K562 (cell line): ENCODE results near the gene KDM4F. TPM values are rescaled to one million over a fixed set of nuclear protein-coding genes. Genes with fewer than 3 reads are reported as not detected.

Source experiments
- ATAC-seq: fragments of 200-7000 bp; cut with Tn5 transposase; 3 replicates; pipeline ENCODE4 v1.9.1; 2020; ENCODE audit warnings: moderate library complexity
- BruUV-seq: library from RNA; stranded (reverse); fragments of 400-500 nt; replicated peaks from 2 replicates; lab custom pipeline; 2021; lab: Mats Ljungman, UMichigan
- CTCF ChIA-PET: fragments of 300-600 bp; formaldehyde crosslinking; extraction: SDS; loops from one replicate; lab custom pipeline; 2021; ENCODE audit warnings: low intra/inter-chr PET ratio; lab: Yijun Ruan, JAX
- POLR2A ChIA-PET: fragments of 300-600, 350-650 bp; sonication (Branson Sonifier 250); formaldehyde crosslinking; extraction: SDS; loops from one replicate; lab custom pipeline; 2021; ENCODE audit warnings: antibody characterized with exemption, inconsistent platforms; lab: Yijun Ruan, JAX
- DNase-seq, 4 experiments: peaks; one replicate each; pipeline versions ENCODE4 v3.0.0 to v3.0.0-alpha.2; 2011 to 2018; ENCODE audit warnings: low spot score in 3 of 4, mixed read lengths in 3 of 4; ENCODE audit errors: extremely low read depth in 1 of 4
- FAIRE-seq: peaks from 2 replicates; lab custom pipeline; 2011; peaks lifted over from hg19 to GRCh38; lab: Jason Lieb, UNC
- H2AFZ ChIP-seq: 2 replicates; pipeline ENCODE4 v1.6.0; 2011; ENCODE audit warnings: low read depth, low read length, control low read depth, inconsistent platforms
- H3K27ac ChIP-seq: fragments of 200-600 bp; 3 replicates; pipeline ENCODE4 v1.8.0; 2011; ENCODE audit warnings: low read depth, mild to moderate bottlenecking, control low read depth, inconsistent platforms, low read length, moderate library complexity, mixed read lengths; ENCODE audit errors: extremely low read depth
- H3K27me3 ChIP-seq, 2 experiments: fragments of 300-600 bp in 1 of 2; 2 replicates in 1 of 2; 3 replicates in 1 of 2; pipeline versions ENCODE4 v1.6.0 to v1.8.0; 2011; ENCODE audit warnings: inconsistent platforms in 2 of 2, low read length in 2 of 2, mild to moderate bottlenecking in 1 of 2, mixed read lengths in 1 of 2, moderate library complexity in 1 of 2; ENCODE audit not compliant: control insufficient read depth in 2 of 2, insufficient read depth in 2 of 2
- H3K36me3 ChIP-seq: fragments of 300-600 bp; 3 replicates; pipeline ENCODE4 v1.8.0; 2011; ENCODE audit warnings: mild to moderate bottlenecking, low read length, inconsistent platforms; ENCODE audit not compliant: control insufficient read depth, insufficient read depth
- H3K4me1 ChIP-seq, 2 experiments: fragments of 200-600 bp in 1 of 2; replicated peaks in 1 of 2; 2 replicates in 1 of 2; 3 replicates in 1 of 2; pipeline versions ENCODE4 v1.5.1 to v1.8.0; 2011; ENCODE audit warnings: inconsistent platforms in 2 of 2, low read length in 2 of 2, mild to moderate bottlenecking in 1 of 2, mixed read lengths in 1 of 2, moderate library complexity in 1 of 2; ENCODE audit not compliant: control insufficient read depth in 2 of 2, insufficient read depth in 2 of 2
- H3K4me2 ChIP-seq: 2 replicates; pipeline ENCODE4 v1.6.1; 2011; ENCODE audit warnings: low read length, control low read depth, inconsistent platforms, mixed read lengths; ENCODE audit not compliant: insufficient read depth
- H3K4me3 ChIP-seq: fragments of 200-600 bp; sonication (generic), shearing (Covaris generic); 2 replicates; pipeline ENCODE4 v1.5.1; 2016; ENCODE audit warnings: control low read depth, inconsistent platforms
- H3K79me2 ChIP-seq: fragments of 200-600 bp; 3 replicates; pipeline ENCODE4 v1.8.0; 2011; ENCODE audit warnings: low read length, inconsistent platforms; ENCODE audit not compliant: control insufficient read depth, insufficient read depth
- H3K9ac ChIP-seq, 2 experiments: 2 replicates each; pipeline versions ENCODE4 v1.6.0 to v1.6.1; 2011; ENCODE audit warnings: low read depth in 2 of 2, low read length in 2 of 2, control low read depth in 1 of 2, inconsistent platforms in 1 of 2, mild to moderate bottlenecking in 1 of 2, mixed read lengths in 1 of 2; ENCODE audit not compliant: insufficient read depth in 1 of 2
- H3K9me1 ChIP-seq: one replicate; pipeline ENCODE4 v1.6.0; 2011; ENCODE audit warnings: inconsistent platforms, mild to moderate bottlenecking, low read length, moderate library complexity; ENCODE audit not compliant: control insufficient read depth, insufficient read depth
- H3K9me3 ChIP-seq: replicated peaks from 2 replicates; pipeline ENCODE4 v1.5.1; 2011; ENCODE audit warnings: low read depth, low read length, inconsistent platforms; ENCODE audit not compliant: control insufficient read depth, insufficient read depth
- H4K20me1 ChIP-seq: replicated peaks from 2 replicates; pipeline ENCODE4 v1.6.1; 2011; ENCODE audit warnings: low read length, inconsistent platforms, mixed read lengths; ENCODE audit not compliant: control insufficient read depth, insufficient read depth
- ATF3 ChIP-seq, 2 experiments: fragments of 450-650 bp in 1 of 2; sonication (generic) in 1 of 2; formaldehyde crosslinking in 1 of 2; IDR thresholded peaks in 1 of 2; conservative IDR thresholded peaks in 1 of 2; 2 replicates each; pipeline versions ENCODE4 v1.6.1 to v1.8.1; 2016 to 2023; ENCODE audit warnings: mild to moderate bottlenecking in 2 of 2, moderate library complexity in 2 of 2, inconsistent platforms in 1 of 2, missing genetic modification reagents in 1 of 2
- BRF2 ChIP-seq: IDR thresholded peaks from 3 replicates; pipeline ENCODE4 v1.6.1; 2011; ENCODE audit warnings: borderline replicate concordance, mild to moderate bottlenecking; ENCODE audit not compliant: insufficient read length, insufficient read depth
- HSF4 ChIP-seq: fragments of 250-450 bp; sonication (Bioruptor Pico); IDR thresholded peaks from 2 replicates; pipeline ENCODE4 v2.1.2; 2022; ENCODE audit warnings: mild to moderate bottlenecking, moderate library complexity, borderline replicate concordance
- MAFF ChIP-seq: IDR thresholded peaks from 2 replicates; pipeline ENCODE4 v1.6.1; 2012; ENCODE audit warnings: low read length, improper control_type of control experiment
- MBD2 ChIP-seq: sonication (generic); IDR thresholded peaks from 2 replicates; pipeline ENCODE4 v1.6.1; 2016; ENCODE audit warnings: low read depth, borderline replicate concordance
- MCM7 ChIP-seq, 2 experiments: fragments of 450-650 bp; IDR thresholded peaks; 2 replicates each; pipeline ENCODE4 v1.6.1; 2016 to 2018
- MYC ChIP-seq, 2 experiments: fragments of 250-450 bp in 1 of 2; sonication (Bioruptor Pico) in 1 of 2; IDR thresholded peaks; 2 replicates each; pipeline versions ENCODE4 v1.5.1 to v1.6.1; 2012 to 2021; ENCODE audit warnings: low read depth in 2 of 2, borderline replicate concordance in 1 of 2, improper control_type of control experiment in 1 of 2, low read length in 1 of 2, mild to moderate bottlenecking in 1 of 2, moderate library complexity in 1 of 2
- NCOA2 ChIP-seq, 2 experiments: fragments of 450-650 bp; IDR thresholded peaks; 2 replicates each; pipeline ENCODE4 v1.6.1; 2018; ENCODE audit warnings: mild to moderate bottlenecking in 2 of 2, moderate library complexity in 1 of 2; ENCODE audit not compliant: partially characterized antibody in 2 of 2
- NELFE ChIP-seq: IDR thresholded peaks from 2 replicates; pipeline ENCODE4 v1.6.1; 2011; ENCODE audit warnings: mild to moderate bottlenecking; ENCODE audit not compliant: insufficient read depth, insufficient read length
- RB1 ChIP-seq: fragments of 450-650 bp; IDR thresholded peaks from 2 replicates; pipeline ENCODE4 v1.6.1; 2017; ENCODE audit warnings: low read depth, mild to moderate bottlenecking
- SIN3B ChIP-seq: fragments of 450-650 bp; IDR thresholded peaks from 2 replicates; pipeline ENCODE4 v1.6.1; 2017; ENCODE audit warnings: low read depth, mild to moderate bottlenecking, moderate library complexity
- SMARCA4 ChIP-seq: fragments of 450-650 bp; IDR thresholded peaks from 2 replicates; pipeline ENCODE4 v1.6.1; 2016
- STAG1 ChIP-seq: sonication (generic); formaldehyde crosslinking; IDR thresholded peaks from 2 replicates; pipeline ENCODE4 v1.5.0; 2020; ENCODE audit warnings: missing genetic modification reagents, borderline replicate concordance
- ZC3H8 ChIP-seq: fragments of 450-650 bp; IDR thresholded peaks from 2 replicates; pipeline ENCODE4 v1.6.1; 2017
- ZNF140 ChIP-seq: fragments of 250-450 bp; sonication (Bioruptor Pico); IDR thresholded peaks from 2 replicates; pipeline ENCODE4 v1.8.0; 2021; ENCODE audit warnings: moderate library complexity, mild to moderate bottlenecking, inconsistent platforms
- ZNF174 ChIP-seq: fragments of 250-450 bp; sonication (Bioruptor Pico); IDR thresholded peaks from 2 replicates; pipeline ENCODE4 v1.4.0; 2020; ENCODE audit warnings: mild to moderate bottlenecking
- ZNF224 ChIP-seq: sonication (generic); formaldehyde crosslinking; IDR thresholded peaks from 2 replicates; pipeline ENCODE4 v1.8.0; 2022; ENCODE audit warnings: mild to moderate bottlenecking, missing genetic modification reagents
- ZNF253 ChIP-seq: fragments of 250-450 bp; sonication (Bioruptor Pico); conservative IDR thresholded peaks from 2 replicates; pipeline ENCODE4 v1.6.1; 2021; ENCODE audit warnings: mild to moderate bottlenecking
- ZNF76 ChIP-seq: fragments of 250-450 bp; sonication (Bioruptor Pico); IDR thresholded peaks from 2 replicates; pipeline ENCODE4 v1.4.0; 2020; ENCODE audit warnings: mild to moderate bottlenecking, moderate library complexity, borderline replicate concordance
- ZNF764 ChIP-seq: fragments of 250-450 bp; sonication (Bioruptor Pico); IDR thresholded peaks from 2 replicates; pipeline ENCODE4 v1.4.0; 2020; ENCODE audit warnings: low read depth, mild to moderate bottlenecking, moderate library complexity
- WGBS: fragments of 100-300 bp; shearing (Covaris generic); methylation state at CpG from one replicate; pipeline ENCODE4 v1.1.6; 2016; ENCODE audit warnings: low coverage, mixed read lengths; ENCODE audit not compliant: insufficient coverage; ENCODE audit errors: missing lambda C conversion rate; 5-methylcytosine and 5-hydroxymethylcytosine counted together
- in situ Hi-C: fragments of 300-500 bp; cut with MboI; formaldehyde crosslinking; loops from 4 replicates; pipeline ENCODE4 v1.15.0; 2018; ENCODE audit warnings: inconsistent platforms, mixed read lengths
- intact Hi-C: fragments of 100-400 bp; cut with micrococcal nuclease; formaldehyde crosslinking; loops from 2 replicates; pipeline ENCODE4 v1.14.2; 2022
- polyA plus RNA-seq, 8 experiments: library from polyadenylated mRNA; depleted of rRNA in 4 of 8; stranded (reverse) in 5 of 8; unstranded in 3 of 8; fragments of >200 nt; fragmentation: Nextera tagmentation in 2 of 8; fragmentation: Illumina TruSeq in 1 of 8; extraction: Ambion mirVana in 2 of 8; extraction: Trizol in 1 of 8; gene quantifications; 2 replicates each; pipeline versions ENCODE4 v1.2.1 to v1.2.3, GENCODE V29; 2011 to 2014; ENCODE audit warnings: inconsistent platforms in 1 of 8, missing spikeins in 1 of 8
- total RNA-seq, 7 experiments: library from RNA; depleted of rRNA in 6 of 7; stranded (reverse); fragments of >200 nt in 6 of 7; fragmentation: Illumina TruSeq in 2 of 7; extraction: Trizol in 2 of 7; gene quantifications; 2 replicates each; pipeline versions ENCODE4 v1.2.1 to v1.2.3, GENCODE V29; 2011 to 2021; ENCODE audit warnings: low replicate concordance in 1 of 7

The KDM4F gene
- total and polyA plus RNA-seq, 9 of the 15 experiments (the other 6 are each of a cell fraction or from before 2014, with no cell fraction given), result not detected

- TF ChIP-seq ZNF253 (CRISPR knock-in tag) (no peak), ZNF174 (CRISPR knock-in tag) (no peak), HSF4 (CRISPR knock-in tag) (no peak), STAG1 (CRISPR knock-in tag) (no peak), NELFE (no peak), RB1 (no peak), ATF3 (IDR thresholded peaks at IDR 0.05) (peak; percentile 75), ATF3 (CRISPR knock-in tag; conservative IDR thresholded peaks at IDR 0.05) (no peak), MAFF (no peak)
Observed at GRCh38 chr11:95086151-95086550, 36.9 kb downstream of the KDM4F start (continued).

GRCh38 chr11:95086836-95087570 lies 37.8 kb downstream of the KDM4F start:
- ATAC-seq (no peak), DNase-seq (no peak), FAIRE-seq (no peak)
- POLR2A ChIA-PET, result no interaction called here
- Histone ChIP-seq H3K9me1 (no peaks in the 10 kb centered on the region), H4K20me1 (peaks cover 3% of the 10 kb centered on the region; the same call in 1 of the 2 replicates), H3K9ac (no peak overlapping the region), H3K4me1 (peaks cover 20 to 22% of the 10 kb centered on the region in 2 experiments), H3K4me3 (no peak overlapping the region), H3K9me3 (no peaks in the 10 kb centered on the region), H3K79me2 (peaks cover 15% of the 10 kb centered on the region; the same call in 2 of the 3 replicates), H3K36me3 (no peaks in the 10 kb centered on the region), H2AFZ (no peak overlapping the region), H3K27me3 (no peaks in the 10 kb centered on the region), H3K27ac (no peak overlapping the region), H3K4me2 (no peak overlapping the region)
- in situ Hi-C loops (no loop called here), intact Hi-C loops (no loop called here)
- CTCF ChIA-PET, result no interaction called here
- 25% methylated on average over 1 of the region's 1 CpG for WGBS
- no peak for TF ChIP-seq ZNF224 (CRISPR knock-in tag)
- no peak for TF ChIP-seq ZNF140 (CRISPR knock-in tag)
- TF ChIP-seq SIN3B, result no peak
- TF ChIP-seq SMARCA4, result no peak
- no peak for TF ChIP-seq BRF2
- TF ChIP-seq ZC3H8, result no peak
- TF ChIP-seq MCM7 (IDR thresholded peaks at IDR 0.05), result no peak
- no peak for TF ChIP-seq ZNF764 (CRISPR knock-in tag)
- TF ChIP-seq NCOA2 (IDR thresholded peaks at IDR 0.05; ENCODE audit: partially characterized antibody in 2 of 2), result no peak
- TF ChIP-seq ZNF76, result no peak
- TF ChIP-seq MBD2, result no peak
- no peak for TF ChIP-seq MYC (IDR thresholded peaks at IDR 0.05; ENCODE audit: low read depth, low read length)
- no peak for TF ChIP-seq MYC (CRISPR knock-in tag; IDR thresholded peaks at IDR 0.05; ENCODE audit: borderline replicate concordance, low read depth)
- no TSS peak for BruUV-seq
